ENCODE measurements around the gene GNG12.

GNG12 gene

DNA sequence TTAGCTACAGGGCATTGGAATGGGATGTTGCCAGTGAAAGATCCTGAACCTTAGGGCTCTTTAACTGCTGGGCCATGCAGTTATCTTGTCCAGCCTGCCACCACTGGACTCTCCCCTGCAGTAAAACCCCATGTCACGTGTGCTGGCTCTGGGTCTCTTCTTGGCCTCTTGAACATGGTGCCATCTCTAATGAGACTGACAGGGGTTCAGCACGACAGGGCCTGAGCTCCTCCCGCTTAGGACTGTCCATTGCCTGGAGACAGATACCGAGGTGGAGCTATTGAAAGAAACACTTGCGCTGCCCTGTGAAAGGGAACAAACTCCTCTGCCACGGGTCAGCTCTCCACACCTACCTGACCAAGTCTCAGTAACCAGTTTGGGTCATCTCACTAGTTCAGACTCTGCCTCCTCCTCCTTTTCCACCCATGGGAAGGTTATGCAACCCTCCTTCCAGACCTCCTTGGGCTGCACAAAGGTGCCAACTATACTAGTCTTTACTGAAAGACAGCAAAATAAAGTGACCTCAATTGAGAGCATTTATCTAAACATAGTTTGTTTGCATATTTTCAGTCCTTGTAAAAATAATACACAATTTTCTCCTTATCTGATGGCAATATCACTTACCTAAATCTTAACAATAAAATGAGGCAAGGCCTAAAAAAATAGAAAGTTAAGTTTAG, 66.0 kb downstream of the GNG12 start:
- H3K36me3 ChIP-seq (ENCODE audit: insufficient read depth) = no peaks in the 10 kb centered on the region
- H2AFZ ChIP-seq (ENCODE audit: low read depth) = no peak overlapping the region
- H3K27me3 ChIP-seq (ENCODE audit: insufficient read depth, low read depth) = no peaks in the 10 kb centered on the region
- no peaks in the 10 kb centered on the region for H3K79me2 ChIP-seq (ENCODE audit: insufficient read depth, low read depth)
- TF ChIP-seq, protein P1, sequence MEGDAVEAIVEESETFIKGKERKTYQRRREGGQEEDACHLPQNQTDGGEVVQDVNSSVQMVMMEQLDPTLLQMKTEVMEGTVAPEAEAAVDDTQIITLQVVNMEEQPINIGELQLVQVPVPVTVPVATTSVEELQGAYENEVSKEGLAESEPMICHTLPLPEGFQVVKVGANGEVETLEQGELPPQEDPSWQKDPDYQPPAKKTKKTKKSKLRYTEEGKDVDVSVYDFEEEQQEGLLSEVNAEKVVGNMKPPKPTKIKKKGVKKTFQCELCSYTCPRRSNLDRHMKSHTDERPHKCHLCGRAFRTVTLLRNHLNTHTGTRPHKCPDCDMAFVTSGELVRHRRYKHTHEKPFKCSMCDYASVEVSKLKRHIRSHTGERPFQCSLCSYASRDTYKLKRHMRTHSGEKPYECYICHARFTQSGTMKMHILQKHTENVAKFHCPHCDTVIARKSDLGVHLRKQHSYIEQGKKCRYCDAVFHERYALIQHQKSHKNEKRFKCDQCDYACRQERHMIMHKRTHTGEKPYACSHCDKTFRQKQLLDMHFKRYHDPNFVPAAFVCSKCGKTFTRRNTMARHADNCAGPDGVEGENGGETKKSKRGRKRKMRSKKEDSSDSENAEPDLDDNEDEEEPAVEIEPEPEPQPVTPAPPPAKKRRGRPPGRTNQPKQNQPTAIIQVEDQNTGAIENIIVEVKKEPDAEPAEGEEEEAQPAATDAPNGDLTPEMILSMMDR (conservative IDR thresholded peaks at IDR 0.05; ENCODE audit: low read depth, low read length) = no peak
- no peaks in the 10 kb centered on the region for H3K4me1 ChIP-seq (ENCODE audit: low read depth, poor library complexity, severe bottlenecking)
- no peak overlapping the region for H3K27ac ChIP-seq
- H3K4me3 ChIP-seq (IDR thresholded peaks at IDR 0.05; ENCODE audit: insufficient read depth, low read depth, low read length) = no peak overlapping the region
- H4K20me1 ChIP-seq (ENCODE audit: insufficient read depth) = no peaks in the 10 kb centered on the region
- no peak overlapping the region for H3K4me2 ChIP-seq
- H3K9ac ChIP-seq = no peak overlapping the region

DNA sequence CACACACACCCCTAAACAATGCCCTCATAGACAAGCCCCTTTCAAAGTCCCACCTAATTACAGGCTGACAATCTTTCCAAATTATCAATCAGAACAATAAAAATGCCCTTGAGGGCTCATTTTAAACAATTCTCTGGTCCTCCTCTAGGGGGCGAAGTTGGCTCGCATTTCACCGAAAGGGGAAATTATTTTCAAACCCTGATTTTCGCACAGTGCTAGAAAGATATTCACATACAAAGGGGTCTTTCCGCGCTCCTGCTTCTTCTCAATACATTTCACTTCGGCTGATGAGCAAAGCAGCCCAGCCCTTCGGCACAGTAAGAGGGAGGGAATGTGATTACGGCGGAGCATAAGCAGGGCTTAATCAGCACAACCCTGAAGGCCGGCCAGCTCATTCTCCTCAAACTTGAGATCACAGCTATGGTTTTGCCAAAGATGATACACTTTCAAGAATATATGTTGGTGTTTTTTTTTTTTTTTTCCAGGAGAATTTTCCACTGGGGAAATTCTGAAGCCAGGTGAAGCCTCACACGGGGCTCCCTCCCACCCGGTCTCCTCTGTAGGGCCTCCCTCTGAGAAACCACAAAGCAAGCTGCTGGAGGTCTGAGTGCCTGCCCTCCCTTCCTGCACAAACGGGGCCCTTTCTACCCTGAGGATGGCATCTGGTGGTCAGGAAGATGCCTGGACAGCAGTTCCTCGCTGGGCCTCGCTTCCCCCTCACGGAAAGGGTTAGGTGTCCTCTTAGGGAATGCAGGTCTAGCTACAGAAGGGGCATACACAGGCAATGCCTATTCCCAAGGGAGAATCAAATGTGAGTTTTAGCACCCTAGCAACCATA, 66.9 kb downstream of the GNG12 start:
- no peaks in the 10 kb centered on the region for H3K36me3 ChIP-seq (ENCODE audit: insufficient read depth)
- no peak overlapping the region for H3K9ac ChIP-seq
- no peak overlapping the region for H3K4me2 ChIP-seq
- H3K27ac ChIP-seq = no peak overlapping the region
- TF ChIP-seq, protein P1 (conservative IDR thresholded peaks at IDR 0.05; ENCODE audit: low read depth, low read length) = peak; percentile 76
- no peaks in the 10 kb centered on the region for H4K20me1 ChIP-seq (ENCODE audit: insufficient read depth)
- H2AFZ ChIP-seq (ENCODE audit: low read depth) = peak overlapping the region; percentile 42; the same call in 1 of the 2 replicates
- no peak overlapping the region for H3K4me3 ChIP-seq (IDR thresholded peaks at IDR 0.05; ENCODE audit: insufficient read depth, low read depth, low read length)
- H3K4me1 ChIP-seq (ENCODE audit: low read depth, poor library complexity, severe bottlenecking) = peaks cover under 1% of the 10 kb centered on the region
- H3K27me3 ChIP-seq (ENCODE audit: insufficient read depth, low read depth) = no peaks in the 10 kb centered on the region
- no peaks in the 10 kb centered on the region for H3K79me2 ChIP-seq (ENCODE audit: insufficient read depth, low read depth)

GRCh38 chr1:67764633-67765032, 68.6 kb downstream of the GNG12 start:
- no peak overlapping the region for H3K4me3 ChIP-seq (IDR thresholded peaks at IDR 0.05; ENCODE audit: insufficient read depth, low read depth, low read length)
- no peak overlapping the region for H3K9ac ChIP-seq
- no peak overlapping the region for H3K27ac ChIP-seq
- TF ChIP-seq, protein P1 (conservative IDR thresholded peaks at IDR 0.05; ENCODE audit: low read depth, low read length) = no peak
- H3K79me2 ChIP-seq (ENCODE audit: insufficient read depth, low read depth) = no peaks in the 10 kb centered on the region
- H3K4me2 ChIP-seq = no peak overlapping the region
- no peaks in the 10 kb centered on the region for H4K20me1 ChIP-seq (ENCODE audit: insufficient read depth)
- H2AFZ ChIP-seq (ENCODE audit: low read depth) = no peak overlapping the region
- no peaks in the 10 kb centered on the region for H3K27me3 ChIP-seq (ENCODE audit: insufficient read depth, low read depth)
- peaks cover 17% of the 10 kb centered on the region for H3K4me1 ChIP-seq (ENCODE audit: low read depth, poor library complexity, severe bottlenecking)
- H3K36me3 ChIP-seq (ENCODE audit: insufficient read depth) = no peaks in the 10 kb centered on the region

DNA sequence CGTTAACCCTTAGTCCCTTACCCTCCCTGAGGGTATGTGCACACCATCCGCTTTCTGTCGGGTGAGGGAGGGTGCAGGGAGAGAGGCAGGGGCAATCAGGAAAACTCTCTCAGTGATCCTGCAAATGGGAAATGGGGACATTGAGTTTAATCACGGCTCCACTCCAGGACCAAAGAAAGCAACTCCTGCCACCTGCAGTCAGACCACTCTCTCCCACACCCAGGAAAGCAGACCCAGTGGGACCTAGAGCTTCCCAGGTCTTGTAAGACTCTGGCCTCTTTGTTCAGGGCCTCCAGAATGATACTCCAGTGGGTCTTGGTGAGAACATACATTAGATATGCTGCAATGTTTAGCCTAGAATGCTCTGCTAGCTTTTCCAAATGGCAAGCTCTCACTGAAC, 71.5 kb downstream of the GNG12 start:
- Histone ChIP-seq H3K4me1 (ENCODE audit: low read depth, poor library complexity, severe bottlenecking) (peaks cover 44% of the 10 kb centered on the region), H3K36me3 (ENCODE audit: insufficient read depth) (no peaks in the 10 kb centered on the region), H3K79me2 (ENCODE audit: insufficient read depth, low read depth) (no peaks in the 10 kb centered on the region), H3K9ac (no peak overlapping the region), H3K4me3 (IDR thresholded peaks at IDR 0.05; ENCODE audit: insufficient read depth, low read depth, low read length) (no peak overlapping the region), H2AFZ (ENCODE audit: low read depth) (no peak overlapping the region), H3K27me3 (ENCODE audit: insufficient read depth, low read depth) (no peaks in the 10 kb centered on the region), H3K27ac (no peak overlapping the region), H4K20me1 (ENCODE audit: insufficient read depth) (no peaks in the 10 kb centered on the region), H3K4me2 (no peak overlapping the region)
- TF ChIP-seq, protein P1 (conservative IDR thresholded peaks at IDR 0.05; ENCODE audit: low read depth, low read length) = no peak
